Endothelial cell of umbilical vein (primary cell): ENCODE data around the gene PANK2. TPM values are rescaled to one million over a fixed set of nuclear protein-coding genes. Genes with fewer than 3 reads are reported as not detected.

Experiments
- BruUV-seq: library from RNA; stranded (reverse); fragments of 400-500 nt; replicated peaks from 2 replicates; lab custom pipeline; 2021; lab: Mats Ljungman, UMichigan
- CTCF ChIA-PET: fragments of 300-600, 350-600 bp; sonication (Branson Sonifier 250); formaldehyde crosslinking; loops from one replicate; lab custom pipeline; 2021; ENCODE audit warnings: antibody characterized with exemption, inconsistent platforms; lab: Charles Lee
- POLR2A ChIA-PET: fragments of 300-600, 350-600 bp; sonication (Branson Sonifier 250); formaldehyde crosslinking; loops from one replicate; lab custom pipeline; 2021; ENCODE audit warnings: antibody characterized with exemption, inconsistent platforms; lab: Charles Lee
- DNase-seq: peaks from one replicate; pipeline ENCODE4 v3.0.0-alpha.2; 2011; ENCODE audit warnings: low read depth, low spot score
- FAIRE-seq: peaks from 2 replicates; lab custom pipeline; 2011; peaks lifted over from hg19 to GRCh38; lab: Jason Lieb, UNC
- H2AFZ ChIP-seq: 2 replicates; pipeline ENCODE4 v1.6.0; 2012; ENCODE audit warnings: low read depth, low read length, control low read depth, inconsistent platforms
- H3K27ac ChIP-seq: 2 replicates; pipeline ENCODE4 v1.5.1; 2011; ENCODE audit warnings: low read depth, mild to moderate bottlenecking, control low read depth, low read length, moderate library complexity; ENCODE audit not compliant: insufficient read depth
- H3K27me3 ChIP-seq, 2 experiments: 2 replicates each; pipeline versions ENCODE4 v1.6.0 to v1.6.1; 2011; ENCODE audit warnings: low read length in 2 of 2, mixed read lengths in 1 of 2; ENCODE audit not compliant: control insufficient read depth in 2 of 2, insufficient read depth in 2 of 2
- H3K36me3 ChIP-seq, 2 experiments: 2 replicates in 1 of 2; 3 replicates in 1 of 2; pipeline ENCODE4 v1.5.1; 2011; ENCODE audit warnings: low read length in 2 of 2, mild to moderate bottlenecking in 1 of 2, moderate library complexity in 1 of 2; ENCODE audit not compliant: control insufficient read depth in 2 of 2, insufficient read depth in 2 of 2; ENCODE audit errors: extremely low read depth in 1 of 2
- H3K4me1 ChIP-seq: 3 replicates; pipeline ENCODE4 v1.5.1; 2011; ENCODE audit warnings: mild to moderate bottlenecking, low read length; ENCODE audit not compliant: control insufficient read depth, insufficient read depth; ENCODE audit errors: extremely low read depth
- H3K4me2 ChIP-seq: 2 replicates; pipeline ENCODE4 v1.6.1; 2011; ENCODE audit warnings: low read length, control low read depth, mixed read lengths; ENCODE audit not compliant: insufficient read depth
- H3K4me3 ChIP-seq, 3 experiments: fragments of 200-600 bp in 1 of 3; sonication (generic), shearing (Covaris generic) in 1 of 3; replicated peaks in 1 of 3; 2 replicates each; pipeline ENCODE4 v1.5.1; 2011 to 2016; ENCODE audit warnings: control low read depth in 3 of 3, low read length in 3 of 3, mild to moderate bottlenecking in 2 of 3, inconsistent platforms in 1 of 3, low read depth in 1 of 3, moderate library complexity in 1 of 3; ENCODE audit not compliant: insufficient read depth in 1 of 3
- H3K79me2 ChIP-seq: 2 replicates; pipeline ENCODE4 v1.6.0; 2012; ENCODE audit warnings: low read length, inconsistent platforms; ENCODE audit not compliant: control insufficient read depth, insufficient read depth
- H3K9ac ChIP-seq: replicated peaks from 2 replicates; pipeline ENCODE3; 2011; ENCODE audit warnings: low read length, control low read depth; ENCODE audit not compliant: insufficient read depth; ENCODE audit errors: extremely low read depth
- H3K9me1 ChIP-seq: replicated peaks from 3 replicates; pipeline ENCODE4 v1.6.0; 2011; ENCODE audit warnings: mild to moderate bottlenecking, low read length; ENCODE audit not compliant: control insufficient read depth, insufficient read depth; ENCODE audit errors: extremely low read depth
- H3K9me3 ChIP-seq: replicated peaks from 2 replicates; pipeline ENCODE4 v1.5.1; 2012; ENCODE audit warnings: low read length, inconsistent platforms; ENCODE audit not compliant: control insufficient read depth, insufficient read depth
- H4K20me1 ChIP-seq: replicated peaks from 2 replicates; pipeline ENCODE3; 2011; ENCODE audit warnings: mild to moderate bottlenecking, low read length; ENCODE audit not compliant: control insufficient read depth, insufficient read depth; ENCODE audit errors: extremely low read depth
- EZH2 ChIP-seq: IDR thresholded peaks from 2 replicates; pipeline ENCODE4 v1.6.1; 2012; ENCODE audit warnings: borderline replicate concordance, low read depth, mild to moderate bottlenecking, moderate library complexity, low read length, inconsistent platforms; ENCODE audit not compliant: severe bottlenecking
- FOS ChIP-seq: IDR thresholded peaks from 2 replicates; pipeline ENCODE4 v1.6.1; 2011; ENCODE audit warnings: mild to moderate bottlenecking, low read length, moderate library complexity, borderline replicate concordance; ENCODE audit not compliant: insufficient read depth
- GATA2 ChIP-seq: IDR thresholded peaks from 2 replicates; pipeline ENCODE4 v1.7.0; 2011; ENCODE audit warnings: low read depth, mild to moderate bottlenecking, moderate library complexity, mixed read lengths, low read length; ENCODE audit not compliant: insufficient read length, insufficient read depth
- MAX ChIP-seq: IDR thresholded peaks from 2 replicates; pipeline ENCODE4 v1.6.1; 2011; ENCODE audit not compliant: insufficient read depth, insufficient read length
- MYC ChIP-seq: IDR thresholded peaks from one replicate; pipeline ENCODE4 v1.6.1; 2011; ENCODE audit warnings: mild to moderate bottlenecking, low read depth, low read length
- POLR2A ChIP-seq: IDR thresholded peaks from 2 replicates; pipeline ENCODE4 v1.6.1; 2012; ENCODE audit warnings: low read depth, mild to moderate bottlenecking, control low read depth, low read length
- dilution Hi-C: fragments of 300-500 bp; cut with MboI; formaldehyde crosslinking; loops from one replicate; pipeline ENCODE4 v1.15.0; 2019; ENCODE audit warnings: low sequenced_read_pairs; ENCODE audit not compliant: extremely low pct_ligation_motif_present
- intact Hi-C: fragments of 100-400 bp; cut with micrococcal nuclease; formaldehyde crosslinking; loops from one replicate; pipeline ENCODE4 v1.10.0; 2022
- polyA plus RNA-seq, 4 experiments: library from polyadenylated mRNA; depleted of rRNA in 3 of 4; stranded (reverse) in 3 of 4; unstranded in 1 of 4; fragments of >200 nt; gene quantifications; 2 replicates each; pipeline versions ENCODE4 v1.2.1 to v1.2.3, GENCODE V29; 2011 to 2012; ENCODE audit warnings: missing spikeins in 1 of 4
- total RNA-seq: library from RNA; stranded (reverse); gene quantifications from 2 replicates; pipeline ENCODE4 v1.2.3, GENCODE V29; 2021
- TF ChIP-seq, protein P1 (sequence below), 2 donors: IDR thresholded peaks; 1 replicate in 1 of 2; 2 replicates in 1 of 2; pipeline ENCODE4 v1.5.1; 2011; ENCODE audit warnings: low read length in 2 of 2, mild to moderate bottlenecking in 2 of 2, moderate library complexity in 2 of 2, control low read depth in 1 of 2, inconsistent platforms in 1 of 2, low read depth in 1 of 2; ENCODE audit not compliant: insufficient read depth in 1 of 2; ENCODE audit errors: extremely low read depth in 1 of 2

The PANK2 gene
- total and polyA plus RNA-seq, 2 donors (not counting 3 experiments of a cell fraction or from before 2014, with no cell fraction given): 18.9 to 54.3 TPM

GRCh38 chr20:3871550-3872265 lies 17.5 kb upstream of the PANK2 start:
- DNase-seq (no peak), FAIRE-seq (no peak)
- Histone ChIP-seq H3K9me3 (no peaks in the 10 kb centered on the region), H3K27ac (no peak overlapping the region), H3K27me3 (no peaks in the 10 kb centered on the region), H3K4me1 (no peaks in the 10 kb centered on the region), H2AFZ (no peak overlapping the region), H3K36me3 (peaks cover 0 to 13% of the 10 kb centered on the region in 2 experiments), H3K9me1 (no peaks in the 10 kb centered on the region), H3K79me2 (no peaks in the 10 kb centered on the region), H4K20me1 (no peaks in the 10 kb centered on the region), H3K4me2 (no peak overlapping the region), H3K4me3 (no peak overlapping the region), H3K9ac (no peak overlapping the region)
- no TSS peak for BruUV-seq
- ChIA-PET CTCF (no interaction called here), POLR2A (no interaction called here)
- intact Hi-C loops: no loop called here
- TF ChIP-seq, protein P1, sequence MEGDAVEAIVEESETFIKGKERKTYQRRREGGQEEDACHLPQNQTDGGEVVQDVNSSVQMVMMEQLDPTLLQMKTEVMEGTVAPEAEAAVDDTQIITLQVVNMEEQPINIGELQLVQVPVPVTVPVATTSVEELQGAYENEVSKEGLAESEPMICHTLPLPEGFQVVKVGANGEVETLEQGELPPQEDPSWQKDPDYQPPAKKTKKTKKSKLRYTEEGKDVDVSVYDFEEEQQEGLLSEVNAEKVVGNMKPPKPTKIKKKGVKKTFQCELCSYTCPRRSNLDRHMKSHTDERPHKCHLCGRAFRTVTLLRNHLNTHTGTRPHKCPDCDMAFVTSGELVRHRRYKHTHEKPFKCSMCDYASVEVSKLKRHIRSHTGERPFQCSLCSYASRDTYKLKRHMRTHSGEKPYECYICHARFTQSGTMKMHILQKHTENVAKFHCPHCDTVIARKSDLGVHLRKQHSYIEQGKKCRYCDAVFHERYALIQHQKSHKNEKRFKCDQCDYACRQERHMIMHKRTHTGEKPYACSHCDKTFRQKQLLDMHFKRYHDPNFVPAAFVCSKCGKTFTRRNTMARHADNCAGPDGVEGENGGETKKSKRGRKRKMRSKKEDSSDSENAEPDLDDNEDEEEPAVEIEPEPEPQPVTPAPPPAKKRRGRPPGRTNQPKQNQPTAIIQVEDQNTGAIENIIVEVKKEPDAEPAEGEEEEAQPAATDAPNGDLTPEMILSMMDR (IDR thresholded peaks at IDR 0.05; ENCODE audit: extremely low read depth in 1 of 2, insufficient read depth in 1 of 2, low read depth in 1 of 2, low read length in 2 of 2): no peak
- no peak for TF ChIP-seq FOS
- no peak for TF ChIP-seq POLR2A
- no peak for TF ChIP-seq GATA2
- TF ChIP-seq MAX: no peak
- no peak for TF ChIP-seq MYC
- no peak for TF ChIP-seq EZH2
- dilution Hi-C loops: no loop called here
